Measurements from ENCODE around the gene RGS21.

Gene RGS21

DNA sequence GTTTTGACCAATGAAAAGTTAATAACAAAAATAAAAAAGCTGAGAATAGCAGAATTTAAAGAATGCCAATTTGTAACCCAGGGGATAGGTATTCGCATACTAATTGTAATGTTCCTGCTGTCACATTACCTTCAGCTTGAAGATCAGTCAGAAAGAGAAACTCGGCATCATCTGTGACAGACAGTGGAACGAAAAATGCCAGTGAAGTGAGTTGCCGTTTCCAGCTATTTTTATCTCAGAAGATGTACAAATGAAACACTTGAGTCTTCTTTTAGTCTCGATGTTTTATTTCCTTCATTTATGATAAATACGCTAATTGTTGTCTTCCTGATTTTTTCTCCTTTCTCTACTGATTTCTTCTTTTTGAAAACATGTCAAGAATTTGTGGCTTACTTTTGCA, 26.1 kb downstream of the RGS21 start:
- H3K9ac ChIP-seq (ENCODE audit: low read length) = peak overlapping the region; percentile 13; the same call in 1 of the 2 replicates
- no peaks in the 10 kb centered on the region for H3K36me3 ChIP-seq (replicated peaks; ENCODE audit: insufficient read depth, low read length)
- DNase-seq = peak; percentile 51
- H3K4me1 ChIP-seq (ENCODE audit: low read length) = 0 out of 2 replicates have a peak, but pooled peaks cover 6% of the 10 kb centered on the region
- H3K9me3 ChIP-seq (replicated peaks; ENCODE audit: insufficient read depth, low read length) = no peaks in the 10 kb centered on the region
- no peaks in the 10 kb centered on the region for H3K27me3 ChIP-seq (replicated peaks; ENCODE audit: insufficient read depth, low read length)
- H3K4me2 ChIP-seq (ENCODE audit: low read depth, low read length) = peak overlapping the region; percentile 7
- no peak overlapping the region; the same call in 1 of the 2 replicates for H2AFZ ChIP-seq (ENCODE audit: low read length)
- H3F3A ChIP-seq (ENCODE audit: insufficient read depth, low read length) = no peaks in the 10 kb centered on the region
- H3K79me2 ChIP-seq (ENCODE audit: low read length) = no peaks in the 10 kb centered on the region
- peak overlapping the region; percentile 8; the same call in 1 of the 2 replicates for H3K4me3 ChIP-seq (ENCODE audit: low read length)
- H4K20me1 ChIP-seq (ENCODE audit: insufficient read depth, low read length) = no peaks in the 10 kb centered on the region
- H3K9me2 ChIP-seq (replicated peaks; ENCODE audit: insufficient read depth, low read length) = no peaks in the 10 kb centered on the region
- peak overlapping the region; percentile 40; the same call in 1 of the 2 replicates for H3K27ac ChIP-seq (ENCODE audit: low read length)
- TF ChIP-seq EZH2phosphoT487 (IDR thresholded peaks at IDR 0.05; ENCODE audit: low read length) (no peak), EZH2 (optimal IDR thresholded peaks at IDR 0.05; ENCODE audit: low read depth, low read length) (no peak)
- TF ChIP-seq, protein P1, sequence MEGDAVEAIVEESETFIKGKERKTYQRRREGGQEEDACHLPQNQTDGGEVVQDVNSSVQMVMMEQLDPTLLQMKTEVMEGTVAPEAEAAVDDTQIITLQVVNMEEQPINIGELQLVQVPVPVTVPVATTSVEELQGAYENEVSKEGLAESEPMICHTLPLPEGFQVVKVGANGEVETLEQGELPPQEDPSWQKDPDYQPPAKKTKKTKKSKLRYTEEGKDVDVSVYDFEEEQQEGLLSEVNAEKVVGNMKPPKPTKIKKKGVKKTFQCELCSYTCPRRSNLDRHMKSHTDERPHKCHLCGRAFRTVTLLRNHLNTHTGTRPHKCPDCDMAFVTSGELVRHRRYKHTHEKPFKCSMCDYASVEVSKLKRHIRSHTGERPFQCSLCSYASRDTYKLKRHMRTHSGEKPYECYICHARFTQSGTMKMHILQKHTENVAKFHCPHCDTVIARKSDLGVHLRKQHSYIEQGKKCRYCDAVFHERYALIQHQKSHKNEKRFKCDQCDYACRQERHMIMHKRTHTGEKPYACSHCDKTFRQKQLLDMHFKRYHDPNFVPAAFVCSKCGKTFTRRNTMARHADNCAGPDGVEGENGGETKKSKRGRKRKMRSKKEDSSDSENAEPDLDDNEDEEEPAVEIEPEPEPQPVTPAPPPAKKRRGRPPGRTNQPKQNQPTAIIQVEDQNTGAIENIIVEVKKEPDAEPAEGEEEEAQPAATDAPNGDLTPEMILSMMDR (IDR thresholded peaks at IDR 0.05; ENCODE audit: low read length) = no peak

DNA sequence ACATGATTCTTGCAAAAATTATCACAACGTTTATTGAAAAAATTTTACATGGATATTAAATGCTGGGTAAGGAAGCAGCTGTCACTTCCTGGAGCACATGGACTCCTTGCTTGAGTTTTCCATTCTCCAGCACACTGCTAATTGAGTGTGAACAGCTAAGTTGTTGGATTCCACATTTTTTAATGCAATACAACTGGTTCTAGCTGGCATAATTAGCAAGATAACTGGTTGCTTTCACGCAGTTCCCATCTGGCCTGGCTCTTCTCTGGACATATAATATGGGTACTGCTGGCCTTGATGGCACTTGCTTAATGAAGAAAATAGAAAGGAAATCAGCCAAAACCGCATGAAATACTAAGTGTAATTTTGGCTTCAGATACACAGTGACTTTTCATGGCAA, 26.6 kb downstream of the RGS21 start:
- Histone ChIP-seq H3K9me2 (replicated peaks; ENCODE audit: insufficient read depth, low read length) (no peaks in the 10 kb centered on the region), H3K36me3 (replicated peaks; ENCODE audit: insufficient read depth, low read length) (no peaks in the 10 kb centered on the region), H2AFZ (ENCODE audit: low read length) (peak overlapping the region; percentile 11; the same call in 1 of the 2 replicates), H3K27me3 (replicated peaks; ENCODE audit: insufficient read depth, low read length) (no peaks in the 10 kb centered on the region), H3K4me1 (ENCODE audit: low read length) (0 out of 2 replicates have a peak, but pooled peaks cover 6% of the 10 kb centered on the region), H3K9ac (ENCODE audit: low read length) (peak overlapping the region; percentile 13; the same call in 1 of the 2 replicates), H3K4me2 (ENCODE audit: low read depth, low read length) (peak overlapping the region; percentile 7), H3K9me3 (replicated peaks; ENCODE audit: insufficient read depth, low read length) (no peaks in the 10 kb centered on the region), H3F3A (ENCODE audit: insufficient read depth, low read length) (no peaks in the 10 kb centered on the region), H3K27ac (ENCODE audit: low read length) (peak overlapping the region; percentile 40; the same call in 1 of the 2 replicates), H3K79me2 (ENCODE audit: low read length) (no peaks in the 10 kb centered on the region), H4K20me1 (ENCODE audit: insufficient read depth, low read length) (no peaks in the 10 kb centered on the region), H3K4me3 (ENCODE audit: low read length) (peak overlapping the region; percentile 8; the same call in 1 of the 2 replicates)
- DNase-seq = no peak
- TF ChIP-seq EZH2phosphoT487 (IDR thresholded peaks at IDR 0.05; ENCODE audit: low read length) = no peak
- TF ChIP-seq, protein P1 (IDR thresholded peaks at IDR 0.05; ENCODE audit: low read length) = no peak

DNA sequence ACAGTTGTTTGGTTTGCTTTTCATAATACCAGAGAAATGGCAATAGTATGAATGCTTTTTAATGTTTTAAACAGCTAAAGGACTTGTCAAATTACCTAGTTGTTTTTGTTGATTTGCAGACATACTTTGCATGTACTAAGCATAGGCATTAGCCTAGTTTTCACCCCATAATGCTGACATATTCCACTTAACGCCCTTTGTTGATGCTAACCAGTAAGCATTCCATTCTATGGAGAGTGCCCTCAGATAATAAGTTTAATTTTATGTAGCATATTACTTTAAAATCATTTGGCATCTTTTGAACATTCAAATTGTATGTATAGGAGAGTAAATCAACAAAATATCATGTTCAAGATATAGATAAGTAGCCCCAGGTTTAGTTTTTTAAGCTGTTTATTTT, 32.5 kb downstream of the RGS21 start:
- Histone ChIP-seq H3K27ac (ENCODE audit: low read length) (no peak overlapping the region), H3K9ac (ENCODE audit: low read length) (no peak overlapping the region), H3F3A (ENCODE audit: insufficient read depth, low read length) (no peaks in the 10 kb centered on the region), H3K4me2 (ENCODE audit: low read depth, low read length) (no peak overlapping the region), H3K79me2 (ENCODE audit: low read length) (no peaks in the 10 kb centered on the region), H4K20me1 (ENCODE audit: insufficient read depth, low read length) (no peaks in the 10 kb centered on the region), H3K4me3 (ENCODE audit: low read length) (no peak overlapping the region), H3K36me3 (replicated peaks; ENCODE audit: insufficient read depth, low read length) (no peaks in the 10 kb centered on the region), H3K4me1 (ENCODE audit: low read length) (no peaks in the 10 kb centered on the region), H2AFZ (ENCODE audit: low read length) (no peak overlapping the region), H3K9me3 (replicated peaks; ENCODE audit: insufficient read depth, low read length) (no peaks in the 10 kb centered on the region), H3K9me2 (replicated peaks; ENCODE audit: insufficient read depth, low read length) (no peaks in the 10 kb centered on the region), H3K27me3 (replicated peaks; ENCODE audit: insufficient read depth, low read length) (no peaks in the 10 kb centered on the region)
- TF ChIP-seq, protein P1 (IDR thresholded peaks at IDR 0.05; ENCODE audit: low read length) = no peak
- TF ChIP-seq EZH2phosphoT487 (IDR thresholded peaks at IDR 0.05; ENCODE audit: low read length) = no peak
- TF ChIP-seq EZH2 (optimal IDR thresholded peaks at IDR 0.05; ENCODE audit: low read depth, low read length) = no peak
- DNase-seq = no peak
